GM23248 (cell line): Measurements from ENCODE around the gene C11orf54.

Experiments
- EZH2 ChIP-seq: fragments of 200-600 bp; sonication (generic); IDR thresholded peaks from 2 replicates; pipeline ENCODE4 v1.6.1; 2018; ENCODE audit warnings: antibody characterized with exemption, mild to moderate bottlenecking; ENCODE audit not compliant: insufficient read depth, poor library complexity, severe bottlenecking
- EZH2phosphoT487 ChIP-seq: fragments of 200-600 bp; sonication (generic); IDR thresholded peaks from 2 replicates; pipeline ENCODE4 v1.6.1; 2018; ENCODE audit warnings: antibody characterized with exemption, moderate library complexity, mild to moderate bottlenecking, low read depth; ENCODE audit not compliant: insufficient read depth

DNA sequence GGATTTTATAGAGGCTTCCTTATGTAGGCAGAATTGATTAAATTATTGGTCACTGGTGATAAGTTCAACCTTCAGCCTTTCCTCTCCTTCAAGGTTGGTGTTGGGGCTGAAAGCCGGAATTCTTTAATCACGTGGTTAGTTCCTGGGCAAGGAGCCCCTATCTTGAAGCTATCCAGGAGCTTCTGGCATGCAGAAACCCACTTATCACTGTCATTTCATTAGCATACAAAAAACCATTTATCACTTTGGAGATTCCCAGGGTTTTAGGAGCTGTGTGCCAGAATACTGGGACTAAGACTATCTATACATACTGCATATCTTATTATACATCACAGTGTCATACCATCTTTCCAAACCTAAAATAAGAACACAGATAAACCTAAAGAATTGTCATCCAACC lies 24.1 kb downstream of the C11orf54 start:
- no peak for TF ChIP-seq EZH2
- no peak for TF ChIP-seq EZH2phosphoT487
